SU-DHL-6 (cell line): ENCODE results near the gene CALHM5.
A peak's percentile ranks its signal among the peaks of the same experiment; 100 is the strongest.

Experiments used
- H2AFZ ChIP-seq: fragments of 200-600 bp; sonication (generic); 2 replicates; pipeline ENCODE4 v1.6.1; 2014; ENCODE audit warnings: low read depth, mild to moderate bottlenecking, moderate library complexity, mixed read lengths, antibody characterized with exemption, low read length; ENCODE audit not compliant: severe bottlenecking
- H3F3A ChIP-seq: fragments of 200-600 bp; shearing (Covaris generic); 2 replicates; pipeline ENCODE4 v1.6.0; 2016; ENCODE audit warnings: antibody characterized with exemption, mild to moderate bottlenecking; ENCODE audit not compliant: insufficient read depth
- H3K27ac ChIP-seq: fragments of 200-600 bp; sonication (generic); 2 replicates; pipeline ENCODE4 v1.5.1; 2016; ENCODE audit warnings: low read depth, mild to moderate bottlenecking, low read length, moderate library complexity, mixed read lengths
- H3K27me3 ChIP-seq: fragments of 200-600 bp; sonication (generic), shearing (Covaris generic); 2 replicates; pipeline ENCODE4 v1.6.0; 2014; ENCODE audit warnings: mild to moderate bottlenecking, low read length
- H3K36me3 ChIP-seq: fragments of 200-600 bp; sonication (generic); 2 replicates; pipeline ENCODE4 v1.6.1; 2014; ENCODE audit warnings: mild to moderate bottlenecking, low read length, mixed read lengths
- H3K4me2 ChIP-seq: fragments of 300-600, 200-600 bp; shearing (Covaris generic), sonication (generic); 2 replicates; pipeline ENCODE4 v1.6.0; 2014; ENCODE audit warnings: low read length, low read depth, mild to moderate bottlenecking; ENCODE audit not compliant: poor library complexity, severe bottlenecking
- H3K4me3 ChIP-seq: fragments of 200-600 bp; sonication (generic); 2 replicates; pipeline ENCODE4 v1.5.1; 2014; ENCODE audit warnings: antibody characterized with exemption, low read length, mild to moderate bottlenecking, mixed read lengths; ENCODE audit not compliant: insufficient read depth, poor library complexity, severe bottlenecking
- H3K79me2 ChIP-seq: fragments of 200-600 bp; sonication (generic); 2 replicates; pipeline ENCODE4 v1.6.1; 2014; ENCODE audit warnings: mild to moderate bottlenecking, low read length, moderate library complexity; ENCODE audit not compliant: insufficient read depth
- H3K9ac ChIP-seq: fragments of 200-600 bp; sonication (generic); 2 replicates; pipeline ENCODE4 v1.7.0; 2014; ENCODE audit warnings: mild to moderate bottlenecking, low read length
- H3K9me2 ChIP-seq: fragments of 200-600 bp; sonication (generic); replicated peaks from 2 replicates; pipeline ENCODE4 v1.6.1; 2014; ENCODE audit warnings: low read length; ENCODE audit not compliant: insufficient read depth
- H3K9me3 ChIP-seq: fragments of 200-600 bp; sonication (generic); 2 replicates; pipeline ENCODE4 v1.6.1; 2014; ENCODE audit warnings: low read length, mixed read lengths; ENCODE audit not compliant: insufficient read depth
- H4K20me1 ChIP-seq: fragments of 200-600 bp; sonication (generic); 2 replicates; pipeline ENCODE4 v1.6.1; 2014; ENCODE audit warnings: low read depth, mild to moderate bottlenecking, antibody characterized with exemption, low read length, moderate library complexity, mixed read lengths
- EZH2phosphoT487 ChIP-seq: fragments of 200-600 bp; sonication (generic), shearing (Covaris generic); conservative IDR thresholded peaks from 2 replicates; pipeline ENCODE4 v1.6.1; 2018; ENCODE audit warnings: mild to moderate bottlenecking, antibody characterized with exemption, low read length, moderate library complexity, mixed read lengths
- TF ChIP-seq, protein P1 (sequence below): fragments of 200-600 bp; sonication (generic); IDR thresholded peaks from one replicate; pipeline ENCODE4 v1.5.1; 2017; ENCODE audit warnings: antibody characterized with exemption, mild to moderate bottlenecking, low read length, moderate library complexity; ENCODE audit not compliant: insufficient read depth, poor library complexity, severe bottlenecking

Gene CALHM5

GRCh38 chr6:116571683-116572000, 60.2 kb downstream of the CALHM5 start:
- peaks cover 4% of the 10 kb centered on the region; the same call in 1 of the 2 replicates for H3F3A ChIP-seq
- TF ChIP-seq EZH2phosphoT487, result no peak
- TF ChIP-seq, protein P1, sequence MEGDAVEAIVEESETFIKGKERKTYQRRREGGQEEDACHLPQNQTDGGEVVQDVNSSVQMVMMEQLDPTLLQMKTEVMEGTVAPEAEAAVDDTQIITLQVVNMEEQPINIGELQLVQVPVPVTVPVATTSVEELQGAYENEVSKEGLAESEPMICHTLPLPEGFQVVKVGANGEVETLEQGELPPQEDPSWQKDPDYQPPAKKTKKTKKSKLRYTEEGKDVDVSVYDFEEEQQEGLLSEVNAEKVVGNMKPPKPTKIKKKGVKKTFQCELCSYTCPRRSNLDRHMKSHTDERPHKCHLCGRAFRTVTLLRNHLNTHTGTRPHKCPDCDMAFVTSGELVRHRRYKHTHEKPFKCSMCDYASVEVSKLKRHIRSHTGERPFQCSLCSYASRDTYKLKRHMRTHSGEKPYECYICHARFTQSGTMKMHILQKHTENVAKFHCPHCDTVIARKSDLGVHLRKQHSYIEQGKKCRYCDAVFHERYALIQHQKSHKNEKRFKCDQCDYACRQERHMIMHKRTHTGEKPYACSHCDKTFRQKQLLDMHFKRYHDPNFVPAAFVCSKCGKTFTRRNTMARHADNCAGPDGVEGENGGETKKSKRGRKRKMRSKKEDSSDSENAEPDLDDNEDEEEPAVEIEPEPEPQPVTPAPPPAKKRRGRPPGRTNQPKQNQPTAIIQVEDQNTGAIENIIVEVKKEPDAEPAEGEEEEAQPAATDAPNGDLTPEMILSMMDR, result no peak
- H3K27me3 ChIP-seq, result no peaks in the 10 kb centered on the region
- H4K20me1 ChIP-seq, result no peaks in the 10 kb centered on the region
- H3K36me3 ChIP-seq, result no peaks in the 10 kb centered on the region; the same call in 1 of the 2 replicates
- peak overlapping the region; percentile 78 for H3K27ac ChIP-seq
- peak overlapping the region; percentile 82 for H3K4me3 ChIP-seq
- H3K9ac ChIP-seq, result peak overlapping the region; percentile 75
- no peaks in the 10 kb centered on the region for H3K9me2 ChIP-seq
- H3K9me3 ChIP-seq, result no peaks in the 10 kb centered on the region
- H3K4me2 ChIP-seq, result peak overlapping the region; percentile 87
- H3K79me2 ChIP-seq, result peaks cover 42% of the 10 kb centered on the region
- H2AFZ ChIP-seq, result peak overlapping the region; percentile 65

GRCh38 chr6:116572162-116572561, 60.7 kb downstream of the CALHM5 start:
- H3K79me2 ChIP-seq, result peaks cover 45% of the 10 kb centered on the region
- TF ChIP-seq EZH2phosphoT487, result no peak
- TF ChIP-seq, protein P1, result no peak

More at GRCh38 chr6:116572162-116572561, 60.7 kb downstream of the CALHM5 start:
- Histone ChIP-seq H3K4me3 (peak overlapping the region; percentile 82), H3F3A (peaks cover 4% of the 10 kb centered on the region; the same call in 1 of the 2 replicates), H3K9me3 (no peaks in the 10 kb centered on the region), H3K9ac (peak overlapping the region; percentile 75), H3K27me3 (no peaks in the 10 kb centered on the region), H3K4me2 (peak overlapping the region; percentile 87), H4K20me1 (no peaks in the 10 kb centered on the region), H3K9me2 (no peaks in the 10 kb centered on the region), H2AFZ (peak overlapping the region; percentile 65), H3K36me3 (no peaks in the 10 kb centered on the region; the same call in 1 of the 2 replicates), H3K27ac (peak overlapping the region; percentile 78)
